Measurements from ENCODE around the gene TNIP1.

Gene TNIP1

DNA sequence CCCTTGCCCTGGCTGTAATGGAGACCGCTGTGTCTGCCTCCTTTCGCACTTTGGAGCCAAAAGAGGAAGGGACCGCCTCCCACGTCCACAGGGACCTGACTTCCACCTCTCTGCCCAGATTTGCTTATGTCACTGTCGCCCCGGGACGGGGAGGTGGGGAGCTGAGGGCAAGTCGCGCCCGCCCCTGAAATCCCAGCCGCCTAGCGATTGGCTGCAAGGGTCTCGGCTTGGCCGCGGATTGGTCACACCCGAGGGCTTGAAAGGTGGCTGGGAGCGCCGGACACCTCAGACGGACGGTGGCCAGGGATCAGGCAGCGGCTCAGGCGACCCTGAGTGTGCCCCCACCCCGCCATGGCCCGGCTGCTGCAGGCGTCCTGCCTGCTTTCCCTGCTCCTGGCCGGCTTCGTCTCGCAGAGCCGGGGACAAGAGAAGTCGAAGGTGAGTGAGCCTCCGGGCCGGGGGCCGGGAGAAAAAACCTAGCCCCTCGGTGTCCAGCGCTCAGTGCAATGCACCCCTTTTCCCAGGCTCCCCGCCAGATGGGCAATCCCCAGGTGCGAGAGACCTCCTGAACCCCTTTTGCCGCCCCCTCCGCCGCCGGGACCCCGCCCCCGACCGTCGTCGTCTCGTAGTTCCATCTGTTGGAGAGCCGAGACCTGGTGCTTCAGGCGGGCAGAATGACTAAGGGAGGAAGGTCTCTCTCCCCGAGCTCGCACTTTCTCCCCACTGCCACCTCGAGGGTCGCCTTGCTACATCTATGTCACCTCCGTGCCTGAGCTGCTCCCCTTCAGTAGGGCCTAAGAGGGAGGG is 60.3 kb downstream of the TNIP1 start, which contains the start of gene GPX3:
Gene GPX3 (plus strand): TSS at position 288 of the 807 bp plus-strand sequence. CDS start 64 bp downstream, at position 352.
- DNase-seq (ENCODE audit: low read depth), result no peak

GRCh38 chr5:151019331-151019730 is 61.5 kb downstream of the TNIP1 start:
- no peak for DNase-seq (ENCODE audit: low read depth)

GRCh38 chr5:151018846-151019245 is 62.0 kb downstream of the TNIP1 start:
- no peak for DNase-seq (ENCODE audit: low read depth)

DNA sequence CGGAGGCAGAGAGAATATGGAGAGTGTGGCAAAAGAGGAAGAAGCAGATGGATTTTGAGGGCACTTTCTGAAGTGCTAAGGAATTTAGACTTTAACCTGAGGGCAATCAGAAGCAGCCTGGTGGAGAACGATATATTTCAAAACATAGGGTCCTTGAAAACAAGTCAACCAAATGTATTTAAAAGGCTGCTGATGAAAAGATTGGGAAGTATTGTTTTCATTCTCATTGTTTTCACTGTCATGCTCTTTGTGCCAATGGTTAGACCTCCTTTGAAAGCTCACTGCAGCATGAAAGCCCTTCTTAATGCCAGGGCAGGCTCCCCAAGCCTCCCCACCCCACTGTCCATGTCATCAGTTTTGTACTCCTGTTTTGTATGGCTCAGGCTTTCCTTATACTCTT is 62.9 kb downstream of the TNIP1 start:
- no peak for DNase-seq (ENCODE audit: low read depth)

DNA sequence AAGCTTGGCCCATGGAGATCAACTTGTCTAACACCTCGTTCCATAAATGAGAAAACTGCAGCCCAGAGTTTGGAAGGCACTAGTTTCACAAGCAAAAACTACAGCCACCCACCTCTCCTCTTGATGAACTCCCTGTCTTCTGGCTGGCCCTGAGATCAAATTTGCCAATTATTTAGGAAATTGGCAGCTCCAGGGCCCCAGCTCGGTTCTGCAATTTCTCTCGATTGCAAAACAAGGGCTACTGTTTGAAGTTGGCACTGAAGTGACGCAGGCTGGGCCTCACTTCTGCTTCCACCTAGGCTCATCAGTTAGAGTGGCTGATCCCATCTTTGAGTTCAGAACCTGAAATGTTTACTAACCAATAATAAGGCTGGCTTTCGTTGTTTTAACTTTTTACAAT is 64.1 kb downstream of the TNIP1 start:
- no peak for DNase-seq (ENCODE audit: low read depth)

- no peak for DNase-seq (ENCODE audit: low read depth)
These were observed 64.8 kb downstream of the TNIP1 start for GRCh38 chr5:151015974-151016587.

GRCh38 chr5:151014680-151015343 is 66.0 kb downstream of the TNIP1 start:
- DNase-seq (ENCODE audit: low read depth), result no peak

DNA sequence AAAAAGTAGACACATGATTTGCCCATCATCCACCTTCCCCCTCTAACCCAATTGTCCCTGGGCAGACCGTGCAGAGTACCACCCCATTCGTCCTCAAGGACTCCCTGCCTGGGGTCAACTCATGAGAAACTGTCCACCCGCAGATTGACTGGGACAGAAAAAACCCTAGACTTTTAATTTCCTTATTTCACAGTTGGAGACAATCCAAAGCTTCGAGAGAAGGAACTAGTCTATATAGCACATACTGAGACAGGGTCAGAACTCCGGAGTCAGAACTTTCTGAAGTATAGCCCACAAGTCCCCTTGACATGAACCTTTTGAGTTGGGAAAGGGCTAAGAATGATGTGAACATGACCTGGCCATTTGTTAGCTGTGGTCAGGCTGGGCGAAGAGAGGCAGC is 68.0 kb downstream of the TNIP1 start:
- no peak for DNase-seq (ENCODE audit: low read depth)

GRCh38 chr5:151008906-151009305 is 71.9 kb downstream of the TNIP1 start:
- no peak for DNase-seq (ENCODE audit: low read depth)

- DNase-seq (ENCODE audit: low read depth), result no peak
These were observed 72.7 kb downstream of the TNIP1 start for GRCh38 chr5:151008210-151008491.

DNA sequence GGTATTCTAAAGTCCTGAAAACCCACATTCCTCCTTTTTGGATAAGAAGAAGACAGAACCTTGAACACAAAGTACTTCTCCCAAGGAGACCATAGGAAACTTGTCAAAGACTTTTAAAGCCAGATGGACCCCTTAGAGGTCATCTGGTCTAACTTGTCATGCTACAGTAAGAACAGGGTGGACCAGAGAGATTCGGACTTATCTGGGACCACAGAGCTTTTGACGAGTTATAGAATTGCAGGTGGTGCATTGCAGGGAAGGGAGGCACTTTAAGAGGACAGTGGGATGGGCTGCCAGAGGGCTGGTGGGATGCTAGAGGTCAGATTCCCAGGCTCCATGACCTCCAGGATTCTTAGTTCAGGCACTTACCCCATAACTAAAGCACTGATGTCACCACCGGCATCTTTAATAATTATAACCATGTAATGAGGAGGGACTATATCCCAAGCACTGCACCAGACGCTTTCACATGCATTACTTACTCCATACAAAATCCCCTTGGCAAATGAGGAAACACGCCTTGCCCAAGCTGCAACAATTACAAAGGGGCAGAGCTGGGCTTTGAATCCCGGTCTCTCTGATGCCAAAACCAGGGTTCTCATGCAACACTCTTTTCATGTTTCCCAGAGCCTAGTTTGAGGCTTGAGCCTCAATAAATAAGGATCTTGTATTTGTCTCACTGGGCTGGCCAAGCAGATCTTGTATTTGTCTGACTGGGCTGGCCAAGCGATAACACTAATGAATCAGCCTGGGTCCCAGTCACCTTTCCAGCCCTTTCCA is 73.2 kb downstream of the TNIP1 start:
- no peak for DNase-seq (ENCODE audit: low read depth)

DNA sequence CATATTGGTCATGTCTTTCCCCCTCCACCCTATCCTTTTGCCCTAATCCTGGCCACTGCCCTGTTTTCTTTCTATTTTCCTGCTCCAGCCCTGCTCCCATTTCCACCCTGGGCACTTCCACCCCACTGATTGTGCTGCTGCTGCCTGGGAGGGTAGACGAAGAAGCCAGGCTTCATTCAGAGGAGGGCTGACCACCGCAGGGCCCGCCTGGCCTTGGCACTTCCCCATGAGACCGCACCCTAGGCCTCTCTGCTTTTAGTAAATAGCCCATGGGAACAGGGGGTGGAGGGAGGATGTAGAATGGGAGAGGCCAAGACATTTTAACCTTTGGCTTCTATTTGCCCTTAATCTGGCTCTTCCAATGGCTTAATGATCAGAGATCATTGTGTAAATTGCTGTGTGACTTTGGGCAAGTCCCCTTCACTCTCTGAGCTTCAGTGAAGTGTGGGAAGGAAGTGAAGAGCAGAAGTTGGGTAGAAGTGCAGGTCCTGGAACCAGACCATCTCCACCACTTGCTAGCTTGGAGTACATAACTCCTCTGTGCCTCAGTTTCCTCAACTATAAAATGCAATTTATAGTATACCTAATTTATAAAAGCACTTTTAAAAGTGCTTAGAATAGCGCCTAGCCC is 74.0 kb downstream of the TNIP1 start:
- DNase-seq (ENCODE audit: low read depth), result no peak

DNA sequence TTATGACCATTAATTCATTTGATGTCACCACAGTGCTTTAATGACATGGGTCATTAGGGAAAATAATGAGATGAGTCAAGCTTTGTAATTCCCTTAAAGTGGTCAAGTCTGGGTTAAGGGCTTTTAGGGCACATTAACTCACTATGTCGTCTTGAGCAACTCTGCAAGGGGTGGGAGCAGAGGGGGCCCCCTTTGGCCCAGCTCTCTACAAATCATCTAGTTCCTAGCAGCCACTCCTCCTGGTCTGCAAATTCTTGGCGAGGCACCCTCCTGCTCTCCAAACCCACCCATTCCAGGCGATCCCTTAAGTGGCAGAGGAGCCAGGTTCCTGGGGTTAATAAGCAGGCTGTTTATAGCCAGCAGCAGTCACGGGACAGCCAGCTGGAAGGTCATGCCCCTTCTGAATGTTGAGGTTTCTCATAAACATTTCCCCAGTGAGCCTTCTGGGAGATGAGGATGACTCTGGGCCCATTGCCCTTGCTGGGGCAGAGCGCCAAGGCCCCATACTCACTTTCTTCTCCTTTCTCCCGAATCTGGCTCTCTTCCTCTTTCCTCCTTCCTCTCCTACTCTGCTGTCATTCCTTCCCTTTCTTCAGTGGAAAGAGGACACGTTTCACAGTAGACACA is 74.8 kb downstream of the TNIP1 start:
- no peak for DNase-seq (ENCODE audit: low read depth)

DNA sequence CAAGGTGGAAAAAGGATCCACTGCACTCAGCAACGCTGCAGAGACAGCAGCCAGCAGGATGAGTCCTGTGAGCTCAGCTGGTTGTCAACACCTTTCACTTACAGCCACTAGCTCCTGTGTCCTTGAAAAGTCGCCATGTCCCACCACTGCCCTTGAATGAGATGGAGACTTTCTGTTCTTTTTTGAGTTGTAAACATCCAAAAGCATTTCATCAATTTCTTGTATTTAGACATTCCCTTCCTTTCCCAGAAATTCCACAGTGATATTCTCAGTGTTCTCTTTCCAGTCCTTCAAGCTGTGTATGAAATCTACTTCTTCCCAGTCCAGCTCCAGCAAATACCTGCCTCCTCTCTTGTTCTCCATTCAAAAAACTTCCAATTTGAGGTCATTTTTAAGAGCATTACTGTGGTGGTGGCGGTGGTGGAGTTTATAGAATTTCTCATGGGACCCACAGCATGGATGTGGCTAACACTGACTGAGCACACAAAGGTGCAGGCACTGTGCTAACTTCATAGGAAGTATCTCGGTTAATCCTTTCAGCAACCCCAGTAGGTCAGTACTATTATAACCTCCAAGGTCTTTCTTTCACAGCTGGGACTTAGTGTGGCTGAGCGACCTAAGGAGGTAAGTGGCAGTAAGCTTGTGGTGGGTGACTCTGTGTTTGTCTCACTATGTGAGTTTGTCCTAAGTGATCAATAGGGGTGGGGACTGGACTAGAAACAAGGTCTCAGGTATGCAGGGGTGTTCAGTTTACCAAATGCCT is 75.5 kb downstream of the TNIP1 start:
- no peak for DNase-seq (ENCODE audit: low read depth)

DNA sequence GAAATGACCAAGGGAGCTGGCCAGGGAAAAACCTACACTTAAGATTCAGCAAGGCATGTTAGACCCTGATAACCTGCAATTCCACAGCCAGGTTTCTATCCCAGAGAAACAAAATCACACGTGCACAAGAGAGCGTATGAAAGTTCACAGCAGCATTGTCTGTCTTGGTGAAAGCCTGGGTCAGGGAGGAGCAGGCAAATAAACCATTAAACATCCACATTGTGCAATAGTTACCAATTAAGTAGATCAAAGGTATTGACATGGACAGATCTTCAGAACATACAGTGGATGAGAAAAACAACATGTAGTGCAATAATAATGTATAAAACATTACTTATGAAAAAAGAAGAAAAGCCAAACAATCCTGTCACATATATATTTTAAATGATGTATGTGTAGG is 76.3 kb downstream of the TNIP1 start:
- no peak for DNase-seq (ENCODE audit: low read depth)

GRCh38 chr5:151003503-151003860 is 77.4 kb downstream of the TNIP1 start:
- DNase-seq (ENCODE audit: low read depth), result no peak

DNA sequence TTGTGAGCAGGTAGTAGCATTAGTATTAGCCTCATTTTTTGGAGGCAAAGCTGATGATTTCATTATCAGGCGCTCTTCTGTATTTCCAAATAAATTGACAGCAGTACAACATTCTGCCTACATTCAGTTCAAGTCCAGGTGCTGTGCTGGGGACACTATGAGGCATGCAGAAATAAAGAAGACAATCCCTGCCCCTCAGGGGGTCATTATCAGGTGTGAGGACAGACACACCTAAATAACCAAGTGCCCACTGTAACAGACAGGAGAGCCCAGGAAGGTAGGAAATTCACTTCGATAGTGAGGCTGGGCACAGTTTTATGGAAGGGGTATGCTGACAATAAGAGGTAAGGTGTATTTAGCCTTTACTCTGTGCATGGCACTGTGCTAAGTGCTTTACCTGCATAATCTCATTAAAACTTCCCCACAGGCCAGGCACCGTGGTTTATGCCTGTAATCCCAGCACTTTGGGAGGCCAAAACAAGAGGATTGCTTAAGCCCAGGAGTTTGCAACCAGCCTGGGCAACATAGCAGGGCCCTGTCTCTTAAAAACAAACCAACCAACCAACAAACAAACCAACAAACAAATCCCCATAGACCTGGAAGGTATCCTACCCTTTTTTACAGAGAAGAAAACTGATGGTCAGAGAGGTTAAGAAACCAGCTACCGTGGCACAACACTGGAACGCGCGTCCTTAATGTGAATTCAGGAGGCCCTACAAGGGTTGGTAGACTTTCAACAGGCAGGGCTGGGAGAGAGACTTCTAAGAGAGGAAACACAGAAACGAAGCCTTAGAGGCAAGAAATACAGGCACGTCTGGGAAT is 77.9 kb downstream of the TNIP1 start:
- DNase-seq (ENCODE audit: low read depth), result no peak

DNA sequence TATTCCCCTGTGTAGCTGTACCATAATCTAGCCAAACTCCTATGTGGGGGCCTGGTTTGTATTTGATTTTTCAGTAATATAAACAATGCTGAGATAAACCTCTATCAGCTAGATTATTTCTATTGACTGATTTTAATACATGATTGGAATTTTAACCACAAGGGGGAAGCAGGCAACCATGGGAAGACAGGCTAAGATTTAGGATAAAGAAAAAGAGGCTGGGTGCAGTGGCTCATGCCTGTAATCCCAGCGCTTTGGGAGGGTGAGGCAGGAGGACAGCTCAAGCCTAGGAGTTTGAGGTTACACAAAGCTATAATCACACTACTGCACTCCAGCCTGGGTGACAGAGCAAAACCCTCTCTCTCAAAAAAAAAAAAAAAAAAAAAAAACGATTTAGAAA is 78.6 kb downstream of the TNIP1 start:
- DNase-seq (ENCODE audit: low read depth), result no peak

GRCh38 chr5:151001436-151001835 is 79.4 kb downstream of the TNIP1 start:
- no peak for DNase-seq (ENCODE audit: low read depth)

Data from HS-27A (cell line).